H9 (cell line): Measurements from ENCODE around the gene FHL2. TPM values are rescaled to one million over a fixed set of nuclear protein-coding genes. Genes with fewer than 3 reads are reported as not detected.

ENCODE experiments used
- DNase-seq: peaks from one replicate; pipeline ENCODE4 v3.0.0-alpha.2; 2017
- H2AFZ ChIP-seq: one replicate; pipeline ENCODE4 v1.6.1; 2013; ENCODE audit warnings: mild to moderate bottlenecking, low read length, control low read depth, moderate library complexity
- H2AK5ac ChIP-seq: 2 replicates; pipeline ENCODE4 v1.6.1; 2013; ENCODE audit warnings: low read length, control low read depth, mixed read lengths; ENCODE audit not compliant: insufficient read length
- H2BK120ac ChIP-seq: one replicate; pipeline ENCODE4 v1.6.1; 2013; ENCODE audit warnings: low read depth, mild to moderate bottlenecking, low read length, control low read depth, inconsistent platforms; ENCODE audit not compliant: poor library complexity, severe bottlenecking
- H2BK12ac ChIP-seq: 2 replicates; pipeline ENCODE4 v1.6.1; 2013; ENCODE audit warnings: low read length, control low read depth, mixed read lengths, low read depth; ENCODE audit not compliant: insufficient read length
- H2BK15ac ChIP-seq: 2 replicates; pipeline ENCODE4 v1.6.1; 2013; ENCODE audit warnings: low read depth, low read length, control low read depth
- H2BK20ac ChIP-seq: one replicate; pipeline ENCODE4 v1.6.1; 2013; ENCODE audit warnings: low read depth, mild to moderate bottlenecking, low read length, control low read depth, inconsistent platforms; ENCODE audit not compliant: poor library complexity, severe bottlenecking
- H2BK5ac ChIP-seq: 2 replicates; pipeline ENCODE4 v1.6.1; 2013; ENCODE audit warnings: low read length, control low read depth, mixed read lengths; ENCODE audit not compliant: insufficient read length
- H3K14ac ChIP-seq: 2 replicates; pipeline ENCODE4 v1.6.1; 2013; ENCODE audit warnings: low read length, control low read depth; ENCODE audit not compliant: insufficient read depth
- H3K18ac ChIP-seq: 2 replicates; pipeline ENCODE4 v1.6.1; 2013; ENCODE audit warnings: low read depth, mild to moderate bottlenecking, mixed read lengths, low read length, control low read depth; ENCODE audit not compliant: insufficient read length
- H3K23ac ChIP-seq: 2 replicates; pipeline ENCODE4 v1.6.1; 2013; ENCODE audit warnings: low read length, control low read depth, mixed read lengths, low read depth; ENCODE audit not compliant: insufficient read length
- H3K23me2 ChIP-seq: 2 replicates; pipeline ENCODE4 v1.6.1; 2013; ENCODE audit warnings: low read depth, mild to moderate bottlenecking, mixed read lengths, low read length, control low read depth; ENCODE audit not compliant: insufficient read length, poor library complexity, severe bottlenecking
- H3K27ac ChIP-seq: 2 replicates; pipeline ENCODE4 v1.5.1; 2013; ENCODE audit warnings: low read length, control low read depth, mixed read lengths, low read depth; ENCODE audit not compliant: insufficient read length
- H3K27me3 ChIP-seq: 2 replicates; pipeline ENCODE4 v1.6.1; 2013; ENCODE audit warnings: low read length, control low read depth, inconsistent platforms; ENCODE audit not compliant: insufficient read depth
- H3K4ac ChIP-seq: 2 replicates; pipeline ENCODE4 v1.6.1; 2013; ENCODE audit warnings: low read depth, mild to moderate bottlenecking, control low read depth, inconsistent platforms, low read length, moderate library complexity
- H3K4me1 ChIP-seq: 2 replicates; pipeline ENCODE4 v1.6.1; 2013; ENCODE audit warnings: low read length, control low read depth, inconsistent platforms; ENCODE audit not compliant: insufficient read depth
- H3K4me2 ChIP-seq: 2 replicates; pipeline ENCODE4 v1.6.1; 2013; ENCODE audit warnings: low read length, control low read depth, mixed read lengths; ENCODE audit not compliant: insufficient read length, insufficient read depth
- H3K56ac ChIP-seq: 2 replicates; pipeline ENCODE4 v1.6.1; 2013; ENCODE audit warnings: low read depth, mild to moderate bottlenecking, mixed read lengths, low read length, control low read depth; ENCODE audit not compliant: insufficient read length
- H3K79me1 ChIP-seq: 2 replicates; pipeline ENCODE4 v1.6.1; 2013; ENCODE audit warnings: low read depth, mild to moderate bottlenecking, moderate library complexity, low read length, control low read depth, inconsistent platforms; ENCODE audit not compliant: insufficient read depth, poor library complexity, severe bottlenecking
- H3K79me2 ChIP-seq: 2 replicates; pipeline ENCODE4 v1.6.1; 2013; ENCODE audit warnings: low read length, control low read depth, inconsistent platforms; ENCODE audit not compliant: insufficient read depth
- H3K9ac ChIP-seq: 2 replicates; pipeline ENCODE4 v1.6.1; 2013; ENCODE audit warnings: low read length, control low read depth, mixed read lengths; ENCODE audit not compliant: insufficient read length; ENCODE audit errors: extremely low read depth
- H3K9me3 ChIP-seq: one replicate; pipeline ENCODE4 v1.6.1; 2013; ENCODE audit warnings: low read depth, low read length, inconsistent platforms; ENCODE audit not compliant: control insufficient read depth
- H3T11ph ChIP-seq: one replicate; pipeline ENCODE4 v1.6.1; 2013; ENCODE audit warnings: mild to moderate bottlenecking, low read length, control low read depth, inconsistent platforms
- H4K20me1 ChIP-seq: one replicate; pipeline ENCODE4 v1.6.1; 2013; ENCODE audit not compliant: control insufficient read depth, insufficient read length, insufficient read depth
- H4K5ac ChIP-seq: 2 replicates; pipeline ENCODE4 v1.6.1; 2013; ENCODE audit warnings: low read depth, mild to moderate bottlenecking, mixed read lengths, low read length, control low read depth; ENCODE audit not compliant: insufficient read length
- H4K8ac ChIP-seq: replicated peaks from 2 replicates; pipeline ENCODE4 v1.6.1; 2013; ENCODE audit warnings: low read length, control low read depth, mixed read lengths, low read depth; ENCODE audit not compliant: insufficient read length
- H4K91ac ChIP-seq: 2 replicates; pipeline ENCODE4 v1.6.1; 2013; ENCODE audit warnings: low read depth, mild to moderate bottlenecking, moderate library complexity, mixed read lengths, low read length, control low read depth; ENCODE audit not compliant: insufficient read length
- H3K27ac Mint-ChIP-seq, 3 experiments: 2 replicates in 2 of 3; 3 replicates in 1 of 3; pipeline ENCODE4 v1.8.0; 2020 to 2021; ENCODE audit warnings: mixed read lengths in 3 of 3, mild to moderate bottlenecking in 1 of 3, moderate library complexity in 1 of 3
- H3K27me3 Mint-ChIP-seq: 2 replicates; pipeline ENCODE4 v1.8.0; 2021; ENCODE audit warnings: low read depth, mild to moderate bottlenecking, moderate library complexity, mixed read lengths
- H3K36me3 Mint-ChIP-seq, 3 experiments: 2 replicates in 2 of 3; 3 replicates in 1 of 3; pipeline ENCODE4 v1.8.0; 2020 to 2021; ENCODE audit warnings: low read depth in 3 of 3, mixed read lengths in 3 of 3; ENCODE audit not compliant: insufficient read depth in 1 of 3
- H3K4me1 Mint-ChIP-seq, 2 experiments: 2 replicates each; pipeline ENCODE4 v1.8.0; 2020; ENCODE audit warnings: mixed read lengths in 2 of 2
- H3K4me3 Mint-ChIP-seq, 2 experiments: 2 replicates in 1 of 2; 3 replicates in 1 of 2; pipeline ENCODE4 v1.8.0; 2020 to 2021; ENCODE audit warnings: mild to moderate bottlenecking in 2 of 2, mixed read lengths in 2 of 2, moderate library complexity in 1 of 2
- H3K9me3 Mint-ChIP-seq, 2 experiments: 2 replicates in 1 of 2; 3 replicates in 1 of 2; pipeline ENCODE4 v1.8.0; 2020; ENCODE audit warnings: mild to moderate bottlenecking in 2 of 2, mixed read lengths in 2 of 2, moderate library complexity in 1 of 2
- WGBS: extraction: QIAGEN DNeasy Blood & Tissue Kit; methylation state at CpG from one replicate; pipeline ENCODE4 v1.1.7; 2013; ENCODE audit warnings: missing lambda C conversion rate, low lambda C conversion rate, mixed read lengths; ENCODE audit not compliant: insufficient read length; ENCODE audit errors: extremely low coverage; 5-methylcytosine and 5-hydroxymethylcytosine counted together
- total RNA-seq: library from RNA; stranded (reverse); gene quantifications from 2 replicates; pipeline ENCODE4 v1.2.1, GENCODE V29; 2021
- TF ChIP-seq, protein P1 (sequence below): fragments of 200-600 bp; sonication (generic); conservative IDR thresholded peaks from 3 replicates; pipeline ENCODE4 v1.8.0; 2021; ENCODE audit warnings: antibody characterized with exemption, mild to moderate bottlenecking

Gene FHL2
- total RNA-seq, 1 experiment from 2014 or later, result 34.9 TPM

DNA sequence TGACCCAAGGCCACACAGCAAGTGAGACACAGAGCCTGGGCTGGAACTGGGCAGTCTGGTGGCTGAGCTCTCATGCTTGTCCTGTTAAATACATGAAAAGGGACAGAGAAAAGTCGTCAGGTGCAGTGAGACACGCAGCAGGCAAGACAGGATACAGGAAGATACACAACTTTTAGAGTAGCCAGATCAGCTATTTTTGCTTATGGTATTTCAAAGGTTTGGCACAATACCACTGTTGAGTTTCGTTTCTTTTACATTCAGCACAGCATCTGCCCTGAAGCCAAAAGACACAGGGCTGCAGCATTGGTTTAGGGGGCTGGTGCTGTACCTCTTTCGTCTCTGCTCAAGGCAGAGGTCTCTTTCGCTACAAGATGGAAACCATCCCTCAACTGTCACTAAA is 14.0 kb downstream of the FHL2 start:
- H4K20me1 ChIP-seq, result no peaks in the 10 kb centered on the region
- H3K9me3 ChIP-seq, result no peaks in the 10 kb centered on the region

More for the DNA sequence above, 14.0 kb downstream of the FHL2 start:
- Histone ChIP-seq H2BK5ac (no peak overlapping the region), H3K4me1 (no peaks in the 10 kb centered on the region), H2BK120ac (no peak overlapping the region), H4K5ac (no peak overlapping the region), H3K23me2 (no peaks in the 10 kb centered on the region), H3K27ac (no peak overlapping the region), H3K18ac (no peak overlapping the region), H2AK5ac (no peak overlapping the region), H3K79me1 (no peaks in the 10 kb centered on the region), H3K4ac (no peak overlapping the region), H3K79me2 (no peaks in the 10 kb centered on the region), H3K27me3 (no peaks in the 10 kb centered on the region), H2AFZ (no peak overlapping the region), H4K91ac (no peak overlapping the region), H3K9ac (no peak overlapping the region), H3K56ac (no peak overlapping the region), H3K14ac (no peak overlapping the region), H3K23ac (no peak overlapping the region), H3K4me2 (no peak overlapping the region), H2BK20ac (no peak overlapping the region), H2BK15ac (no peak overlapping the region), H3T11ph (no peak overlapping the region), H4K8ac (no peak overlapping the region), H2BK12ac (no peak overlapping the region)
- H3K27ac Mint-ChIP-seq, result no peak overlapping the region
- H3K4me3 Mint-ChIP-seq, result no peak overlapping the region
- no CpG with 5 or more reads among the region's 5 CpGs for WGBS
- no peaks in the 10 kb centered on the region; the same call in 1 of the 2 replicates for H3K27me3 Mint-ChIP-seq
- no peak for DNase-seq
- TF ChIP-seq, protein P1, sequence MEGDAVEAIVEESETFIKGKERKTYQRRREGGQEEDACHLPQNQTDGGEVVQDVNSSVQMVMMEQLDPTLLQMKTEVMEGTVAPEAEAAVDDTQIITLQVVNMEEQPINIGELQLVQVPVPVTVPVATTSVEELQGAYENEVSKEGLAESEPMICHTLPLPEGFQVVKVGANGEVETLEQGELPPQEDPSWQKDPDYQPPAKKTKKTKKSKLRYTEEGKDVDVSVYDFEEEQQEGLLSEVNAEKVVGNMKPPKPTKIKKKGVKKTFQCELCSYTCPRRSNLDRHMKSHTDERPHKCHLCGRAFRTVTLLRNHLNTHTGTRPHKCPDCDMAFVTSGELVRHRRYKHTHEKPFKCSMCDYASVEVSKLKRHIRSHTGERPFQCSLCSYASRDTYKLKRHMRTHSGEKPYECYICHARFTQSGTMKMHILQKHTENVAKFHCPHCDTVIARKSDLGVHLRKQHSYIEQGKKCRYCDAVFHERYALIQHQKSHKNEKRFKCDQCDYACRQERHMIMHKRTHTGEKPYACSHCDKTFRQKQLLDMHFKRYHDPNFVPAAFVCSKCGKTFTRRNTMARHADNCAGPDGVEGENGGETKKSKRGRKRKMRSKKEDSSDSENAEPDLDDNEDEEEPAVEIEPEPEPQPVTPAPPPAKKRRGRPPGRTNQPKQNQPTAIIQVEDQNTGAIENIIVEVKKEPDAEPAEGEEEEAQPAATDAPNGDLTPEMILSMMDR, result no peak
- H3K36me3 Mint-ChIP-seq, result peaks cover 7 to 58% (median 50%) of the 10 kb centered on the region in 3 experiments
- no peaks in the 10 kb centered on the region for H3K4me1 Mint-ChIP-seq
- no peaks in the 10 kb centered on the region for H3K9me3 Mint-ChIP-seq
